ENCODE results near the gene NKX6-1.

Gene NKX6-1

GRCh38 chr4:84472154-84472553 is 26.9 kb downstream of the NKX6-1 start:
- no peak for DNase-seq

- no peak for DNase-seq
Observed at GRCh38 chr4:84470204-84470785, 28.8 kb downstream of the NKX6-1 start.

GRCh38 chr4:84467601-84468000 is 31.5 kb downstream of the NKX6-1 start:
- DNase-seq: no peak

- DNase-seq: no peak
Observed at GRCh38 chr4:84459783-84460182, 39.3 kb downstream of the NKX6-1 start.

DNA sequence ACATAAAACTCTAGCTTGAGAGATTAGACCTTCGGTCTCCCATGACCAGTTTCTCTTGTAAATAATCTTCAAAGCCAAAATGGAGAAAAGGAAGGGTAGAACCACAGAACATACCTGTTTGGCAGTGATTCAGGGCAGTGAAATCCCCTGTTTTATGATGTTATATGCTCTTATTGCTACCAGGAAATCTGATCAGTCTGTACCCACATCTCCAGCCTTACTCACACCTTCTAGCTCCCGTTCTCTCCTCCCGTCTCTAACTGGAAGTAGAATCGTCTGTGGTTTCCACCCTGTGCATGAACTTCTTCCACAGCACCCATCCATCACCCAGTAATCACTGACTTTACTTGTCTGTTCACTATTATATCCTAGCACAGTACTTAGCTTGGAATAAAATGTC is 42.9 kb downstream of the NKX6-1 start:
- DNase-seq: no peak

DNA sequence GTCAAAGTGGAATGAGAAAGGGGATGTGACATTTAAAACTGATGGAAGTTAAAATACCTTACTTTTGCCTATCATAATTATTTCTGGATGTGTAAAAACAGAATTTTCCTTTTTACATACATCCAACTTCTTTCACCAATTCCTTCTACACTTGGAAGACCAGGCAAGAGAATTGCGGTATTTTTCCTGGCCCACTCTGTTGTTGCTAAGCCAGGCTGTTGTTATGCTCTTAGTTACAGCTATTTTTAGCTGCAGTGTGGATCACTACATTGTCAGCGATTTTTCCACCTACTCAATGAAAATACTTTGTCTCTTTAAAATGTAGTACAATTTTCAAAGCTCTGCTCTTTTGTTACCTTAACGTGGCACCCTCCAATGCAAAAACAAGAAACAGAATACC is 43.4 kb downstream of the NKX6-1 start:
- DNase-seq: no peak

DNA sequence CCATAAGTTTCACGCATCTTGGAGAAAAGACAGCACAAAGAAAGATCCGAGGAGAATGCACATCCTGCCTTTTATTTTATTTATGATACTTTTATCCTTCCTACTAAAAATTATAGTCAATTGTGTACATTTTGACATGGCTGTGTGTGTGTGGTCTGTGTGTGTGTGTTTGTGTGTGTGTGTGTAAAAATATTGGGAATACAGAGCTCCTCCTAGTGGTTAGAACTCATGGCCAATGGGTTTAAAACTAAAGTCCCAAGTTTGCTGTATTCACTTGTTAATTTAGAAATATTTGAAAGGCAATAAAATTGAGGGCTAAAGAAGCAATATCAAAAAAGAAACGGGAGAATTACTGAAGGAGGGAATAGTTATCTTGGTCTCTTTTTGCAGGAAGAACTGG is 47.5 kb downstream of the NKX6-1 start:
- no peak for DNase-seq

- no peak for DNase-seq
Observed at GRCh38 chr4:84443523-84443922, 55.6 kb downstream of the NKX6-1 start.

DNA sequence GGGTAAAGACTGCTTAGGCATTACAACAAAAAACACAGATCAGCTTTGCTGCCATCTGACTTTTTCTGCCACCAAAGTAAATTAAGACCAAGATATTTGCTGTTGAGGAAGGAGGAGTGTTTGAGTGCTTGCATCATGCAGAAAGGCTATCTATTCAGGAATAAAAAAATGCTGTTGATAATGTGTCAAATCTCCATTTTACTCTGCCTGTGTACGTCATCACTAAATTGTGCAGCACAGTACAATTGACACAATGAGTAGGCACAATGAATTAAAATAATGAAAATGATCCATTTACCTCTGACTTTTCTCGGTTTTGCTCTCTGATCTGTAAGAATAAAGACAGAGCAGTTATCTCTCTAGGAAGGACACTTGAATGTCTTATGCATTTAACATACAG is 56.3 kb downstream of the NKX6-1 start:
- DNase-seq: no peak

Data from activated gamma-delta T cell treated with Interleukin-2 at 50 U/mL for 16 hours (primary cell).